NCI-H2227 (cell line): ENCODE data around the gene RARS2.

Source experiments
- DNase-seq: peaks from one replicate; lab custom pipeline; 2025; ENCODE audit not compliant: unreplicated experiment; lab: John Stamatoyannopoulos, UW

The RARS2 gene

GRCh38 chr6:87574237-87574804 is 15.5 kb downstream of the RARS2 start:
- no peak for DNase-seq

DNA sequence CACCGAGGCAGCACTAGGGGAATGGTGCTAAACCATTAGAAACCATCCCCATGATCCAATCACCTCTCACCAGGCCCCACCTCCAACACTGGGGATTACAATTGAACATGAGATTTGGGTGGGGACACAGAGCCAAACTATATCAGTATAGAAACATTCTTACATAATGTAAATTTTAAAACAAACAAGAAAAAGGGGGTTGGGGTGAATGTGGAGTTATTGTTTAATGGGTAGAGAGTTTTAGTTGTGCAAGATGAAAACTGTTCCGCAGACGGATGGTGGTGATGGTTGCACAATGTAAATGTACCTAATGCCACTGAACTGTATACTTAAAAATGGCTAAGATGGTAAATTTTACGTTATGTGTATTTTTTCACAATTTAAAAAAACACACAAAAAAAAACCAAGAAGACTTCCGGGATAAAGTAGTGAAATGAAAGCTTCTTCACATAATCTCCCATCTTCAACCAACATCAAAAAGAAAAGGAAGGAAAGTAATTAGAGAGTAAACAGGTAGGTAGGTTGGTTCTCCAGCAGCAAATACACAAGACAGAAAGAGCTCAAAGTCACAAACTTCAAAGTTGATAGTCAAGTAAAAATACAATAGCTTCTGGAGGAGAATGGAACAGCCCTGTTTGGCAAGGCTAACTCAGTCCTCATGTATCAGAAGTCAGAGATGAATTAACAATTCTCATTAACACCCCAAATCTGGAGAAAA is 16.3 kb downstream of the RARS2 start:
- DNase-seq, result no peak

GRCh38 chr6:87572883-87573282 is 16.9 kb downstream of the RARS2 start:
- no peak for DNase-seq

- no peak for DNase-seq
These were observed 17.8 kb downstream of the RARS2 start for GRCh38 chr6:87572021-87572420.

DNA sequence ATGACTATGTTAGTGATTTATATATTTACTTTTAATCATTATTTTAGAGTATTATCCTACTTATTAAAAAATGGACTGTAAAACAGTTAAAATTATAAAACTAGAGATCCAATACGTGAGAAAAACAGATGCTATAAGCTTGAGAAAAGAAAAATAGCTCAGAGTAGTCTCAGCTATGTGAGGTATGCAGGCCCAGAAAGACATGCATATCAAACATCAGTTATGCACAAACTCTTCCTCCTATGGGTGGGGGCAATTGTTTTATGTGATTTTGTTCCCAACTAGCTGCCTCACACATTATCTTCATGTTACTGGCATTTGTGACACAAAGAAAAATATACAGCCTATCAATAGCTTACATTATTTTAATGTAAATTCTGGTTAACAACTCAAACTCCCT is 28.8 kb downstream of the RARS2 start:
- no peak for DNase-seq

GRCh38 chr6:87558446-87558845 is 31.3 kb downstream of the RARS2 start:
- DNase-seq, result no peak

GRCh38 chr6:87555506-87555905 is 34.3 kb downstream of the RARS2 start:
- no peak for DNase-seq

DNA sequence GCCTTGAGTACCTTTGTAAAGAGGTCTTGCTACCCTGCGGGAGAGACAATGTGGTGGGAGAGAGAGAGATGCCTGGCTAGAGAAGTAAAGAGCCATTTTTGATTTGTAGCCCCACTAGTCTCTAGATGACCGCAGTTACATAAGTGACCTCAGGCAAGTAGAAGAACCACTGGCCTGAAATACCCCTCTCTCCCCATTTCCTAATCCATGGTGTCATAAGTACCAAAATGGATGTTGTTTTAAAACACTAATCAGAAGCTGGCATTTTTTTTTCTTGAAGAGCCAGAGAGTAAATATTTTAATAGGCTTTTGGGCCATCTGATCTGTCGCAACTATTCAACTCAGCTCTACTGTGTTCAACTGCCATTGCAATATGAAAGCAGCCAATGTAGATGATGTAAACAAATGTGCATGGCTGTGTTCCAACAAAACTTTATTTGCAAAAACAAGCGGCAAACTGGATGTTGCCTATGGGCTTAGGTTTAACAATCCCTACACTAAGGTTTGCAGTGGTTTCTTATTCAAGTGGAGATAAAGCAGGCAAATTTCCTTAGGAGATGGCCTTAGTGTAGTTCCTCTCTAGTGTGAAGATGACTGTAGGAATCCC is 36.5 kb downstream of the RARS2 start:
- no peak for DNase-seq

DNA sequence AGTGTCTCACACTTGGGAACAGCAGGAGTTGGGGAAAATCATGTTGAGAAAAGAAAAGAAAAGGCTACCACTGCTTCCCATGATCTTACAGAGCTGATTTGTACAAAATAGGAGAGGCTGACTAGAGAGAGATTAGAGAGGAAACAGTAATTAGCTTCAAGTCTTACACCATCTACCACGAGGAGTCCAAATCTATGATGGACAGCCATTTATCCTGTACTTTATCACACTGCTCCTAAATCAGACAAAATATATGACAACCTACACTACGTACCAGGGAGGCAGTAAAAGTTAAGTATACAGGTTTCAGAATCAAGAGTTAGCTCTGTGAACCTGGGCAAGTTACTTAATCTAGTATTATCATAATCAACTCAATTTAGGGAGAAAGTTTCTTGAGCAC is 38.0 kb downstream of the RARS2 start:
- DNase-seq, result no peak

DNA sequence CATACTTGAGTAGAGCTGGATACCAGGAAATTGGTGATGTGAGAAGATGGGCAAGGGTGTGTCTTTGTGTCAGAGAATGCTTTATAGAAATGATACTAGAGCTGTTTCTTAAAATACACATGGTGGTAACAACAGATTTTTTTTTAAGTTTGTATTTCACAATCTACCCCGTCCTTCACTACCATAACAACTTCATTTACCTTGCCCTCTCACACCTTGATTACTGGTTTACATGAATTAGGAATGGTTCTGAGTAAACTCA is 45.4 kb downstream of the RARS2 start:
- no peak for DNase-seq

DNA sequence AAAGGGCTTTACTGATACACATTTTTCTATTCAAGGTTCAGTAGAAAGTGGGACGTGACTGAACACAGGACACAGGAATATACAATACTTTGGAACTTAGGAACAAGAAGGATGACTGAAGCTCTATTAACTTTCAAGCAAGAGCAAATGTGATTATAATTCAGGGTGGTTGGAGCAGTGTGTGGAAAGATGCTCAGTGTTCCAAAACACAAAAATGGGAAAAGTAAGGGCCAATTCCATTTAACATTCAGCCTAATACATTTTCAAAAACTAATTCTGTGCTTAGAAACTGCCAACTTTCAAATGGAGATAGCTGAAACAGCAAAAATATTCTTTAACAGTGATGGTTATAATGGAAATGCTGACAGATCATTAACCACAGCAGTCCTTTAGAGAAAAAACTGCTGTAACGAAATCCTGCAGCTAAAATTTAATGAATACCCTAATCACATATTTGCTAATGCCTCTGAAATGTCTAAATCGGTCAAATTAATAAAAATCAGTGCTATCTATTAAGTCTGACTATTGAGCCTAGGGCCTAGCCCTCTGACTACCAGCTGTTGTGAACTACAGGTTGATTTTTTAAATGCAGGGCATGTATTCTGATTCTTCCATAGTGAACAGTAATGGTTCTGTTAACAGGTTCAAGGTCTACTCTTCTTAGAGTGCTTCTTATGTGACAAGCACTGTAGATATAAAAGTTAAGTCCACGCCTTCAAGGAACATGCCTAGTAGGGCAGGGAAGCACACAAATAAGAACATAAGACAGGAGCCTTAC is 45.9 kb downstream of the RARS2 start:
- DNase-seq, result no peak

DNA sequence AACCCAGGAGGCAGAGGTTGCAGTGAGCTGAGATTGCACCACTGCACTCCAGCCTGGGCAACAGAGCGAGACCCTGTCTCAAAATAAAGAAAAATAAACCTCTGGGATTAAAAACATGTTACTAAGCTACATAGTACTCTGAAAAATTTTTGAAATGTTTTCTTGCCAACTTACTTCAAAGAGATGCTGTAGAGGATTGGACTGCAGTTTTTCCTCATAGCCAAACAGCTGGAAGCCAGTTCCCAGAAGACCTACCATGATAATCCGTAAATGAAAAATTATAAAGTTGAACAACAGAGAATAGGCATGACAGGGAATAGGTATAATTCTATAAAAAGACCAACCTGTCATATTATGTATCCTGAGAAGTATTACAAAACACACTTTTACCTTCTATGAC is 48.0 kb downstream of the RARS2 start:
- DNase-seq, result no peak

- no peak for DNase-seq
These were observed 48.7 kb downstream of the RARS2 start for GRCh38 chr6:87541041-87541440.

DNA sequence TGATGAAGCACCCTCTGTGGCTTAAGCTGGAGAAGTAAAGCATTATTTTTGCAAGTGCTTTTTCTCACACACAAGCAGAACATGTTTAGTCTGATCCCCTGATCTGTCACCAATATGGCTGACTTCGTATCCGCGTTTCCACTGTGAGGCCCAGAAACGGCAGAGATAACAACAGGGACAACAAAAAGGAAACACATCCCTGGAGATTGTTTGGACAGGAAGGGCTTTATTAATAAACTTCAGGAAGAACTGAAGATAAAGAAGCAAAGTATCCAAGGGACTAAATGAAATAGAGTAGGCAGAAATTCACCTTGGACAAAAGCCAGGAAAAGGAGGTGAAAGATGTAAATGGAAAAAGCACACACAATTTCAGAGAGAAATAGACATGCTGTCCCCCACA is 49.2 kb downstream of the RARS2 start:
- no peak for DNase-seq

DNA sequence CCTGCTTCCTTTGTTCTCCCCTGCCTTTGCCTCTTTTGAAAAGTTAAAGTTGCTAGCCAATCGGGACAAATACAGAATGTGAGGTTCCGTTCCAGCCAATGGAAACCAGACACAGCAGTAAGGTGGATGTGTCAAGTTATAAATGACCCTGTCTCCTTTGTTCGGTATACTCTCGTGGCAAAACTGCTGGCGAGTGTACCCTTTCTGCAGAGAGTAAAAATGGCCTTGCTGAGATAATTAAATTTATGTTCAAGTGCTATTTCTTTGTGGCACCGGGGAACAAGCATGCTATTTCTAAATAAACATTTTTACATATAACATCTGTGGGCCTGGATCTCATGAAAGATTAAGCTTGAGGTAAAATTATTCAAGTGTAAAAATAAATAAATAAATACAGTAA is 50.2 kb downstream of the RARS2 start:
- DNase-seq, result no peak

- DNase-seq, result no peak
These were observed 51.1 kb downstream of the RARS2 start for GRCh38 chr6:87538510-87539260.

GRCh38 chr6:87534377-87535047 is 55.3 kb downstream of the RARS2 start:
- no peak for DNase-seq

- no peak for DNase-seq
These were observed 60.6 kb downstream of the RARS2 start for GRCh38 chr6:87529221-87529620.

GRCh38 chr6:87522686-87523085 is 67.1 kb downstream of the RARS2 start:
- DNase-seq, result no peak

DNA sequence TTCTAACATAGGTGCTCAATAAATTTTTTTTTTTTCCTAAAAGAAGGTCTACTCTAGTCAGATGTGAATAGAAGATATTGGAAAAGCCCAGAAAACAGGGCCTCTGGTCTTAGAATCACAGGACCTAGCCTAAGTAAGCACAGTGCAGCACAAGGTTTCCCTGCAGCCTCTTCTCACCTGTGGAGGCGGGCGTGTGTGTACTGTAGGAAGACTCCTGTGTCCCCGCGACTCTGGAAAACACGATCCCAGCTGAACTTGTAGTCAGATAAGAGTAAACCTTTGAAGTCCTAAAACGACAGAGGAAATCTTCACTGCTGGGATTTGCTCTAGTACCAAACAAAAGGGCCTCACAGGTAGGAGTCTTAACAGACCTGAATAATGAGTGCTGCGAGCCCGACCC is 71.3 kb downstream of the RARS2 start:
- no peak for DNase-seq

GRCh38 chr6:87514831-87515230 is 75.0 kb downstream of the RARS2 start:
- DNase-seq, result no peak
